NCI-H345 (cell line): ENCODE data around the gene CALY.

Experiments used
- DNase-seq: peaks from one replicate; lab custom pipeline; 2025; lab: John Stamatoyannopoulos, UW

The CALY gene

DNA sequence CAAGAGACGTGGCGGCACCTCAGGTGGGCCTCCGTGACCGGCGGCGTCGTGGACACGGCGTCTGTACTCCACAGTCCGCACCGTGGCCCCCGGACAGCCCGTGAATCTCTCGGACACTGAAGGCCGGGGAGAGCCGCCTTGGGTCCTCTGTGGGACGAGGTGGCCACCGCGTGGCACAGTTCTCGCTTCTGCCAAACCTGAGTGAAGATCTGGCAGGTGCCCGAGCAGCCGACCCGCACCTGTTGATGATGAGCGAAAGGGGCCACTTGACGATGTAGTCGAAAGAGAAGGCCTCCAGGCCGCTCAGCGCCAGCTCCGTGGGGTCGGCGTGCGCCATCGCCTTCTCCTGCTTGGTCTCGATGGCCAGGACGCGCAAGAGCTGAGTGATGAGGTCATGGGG, 51.5 kb downstream of the CALY start:
- DNase-seq: no peak

- DNase-seq: no peak
Measured at GRCh38 chr10:133283931-133284330, 52.8 kb downstream of the CALY start.

GRCh38 chr10:133282846-133283390, 53.8 kb downstream of the CALY start:
- DNase-seq: no peak

GRCh38 chr10:133281628-133282372, 54.9 kb downstream of the CALY start:
- no peak for DNase-seq

GRCh38 chr10:133281084-133281483, 55.6 kb downstream of the CALY start:
- no peak for DNase-seq

DNA sequence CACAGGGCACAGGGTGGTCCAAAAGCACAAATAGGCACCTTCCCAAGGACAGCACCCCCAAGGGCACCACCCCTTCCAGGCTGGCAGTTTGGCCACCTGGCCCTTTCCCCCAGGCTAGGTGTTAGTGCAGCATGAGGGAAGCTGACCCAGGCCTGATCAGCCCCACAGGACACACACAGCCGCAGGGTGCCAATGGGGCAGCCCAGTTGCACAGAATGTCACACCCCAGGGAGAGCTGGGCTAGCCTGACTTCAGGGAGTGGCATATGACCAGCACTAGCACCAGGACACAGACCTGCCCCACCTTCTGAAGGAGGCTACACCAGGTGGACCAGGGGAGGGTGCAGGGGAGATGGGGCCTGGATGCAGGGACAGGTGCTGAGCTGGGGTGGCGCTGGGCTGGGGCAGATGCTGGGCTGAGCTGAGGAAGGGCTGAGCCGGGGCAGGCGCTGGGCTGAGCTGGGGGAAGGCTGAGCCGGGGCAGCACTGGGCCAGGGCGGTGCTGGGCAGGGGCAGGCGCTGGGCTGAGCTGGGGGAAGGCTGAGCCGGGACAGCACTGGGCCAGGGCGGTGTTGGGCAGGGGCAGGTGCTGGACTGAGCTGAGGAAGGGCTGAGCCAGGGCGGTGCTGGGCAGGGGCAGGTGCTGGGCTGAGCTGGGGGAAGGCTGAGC, 56.2 kb downstream of the CALY start:
- DNase-seq: no peak

DNA sequence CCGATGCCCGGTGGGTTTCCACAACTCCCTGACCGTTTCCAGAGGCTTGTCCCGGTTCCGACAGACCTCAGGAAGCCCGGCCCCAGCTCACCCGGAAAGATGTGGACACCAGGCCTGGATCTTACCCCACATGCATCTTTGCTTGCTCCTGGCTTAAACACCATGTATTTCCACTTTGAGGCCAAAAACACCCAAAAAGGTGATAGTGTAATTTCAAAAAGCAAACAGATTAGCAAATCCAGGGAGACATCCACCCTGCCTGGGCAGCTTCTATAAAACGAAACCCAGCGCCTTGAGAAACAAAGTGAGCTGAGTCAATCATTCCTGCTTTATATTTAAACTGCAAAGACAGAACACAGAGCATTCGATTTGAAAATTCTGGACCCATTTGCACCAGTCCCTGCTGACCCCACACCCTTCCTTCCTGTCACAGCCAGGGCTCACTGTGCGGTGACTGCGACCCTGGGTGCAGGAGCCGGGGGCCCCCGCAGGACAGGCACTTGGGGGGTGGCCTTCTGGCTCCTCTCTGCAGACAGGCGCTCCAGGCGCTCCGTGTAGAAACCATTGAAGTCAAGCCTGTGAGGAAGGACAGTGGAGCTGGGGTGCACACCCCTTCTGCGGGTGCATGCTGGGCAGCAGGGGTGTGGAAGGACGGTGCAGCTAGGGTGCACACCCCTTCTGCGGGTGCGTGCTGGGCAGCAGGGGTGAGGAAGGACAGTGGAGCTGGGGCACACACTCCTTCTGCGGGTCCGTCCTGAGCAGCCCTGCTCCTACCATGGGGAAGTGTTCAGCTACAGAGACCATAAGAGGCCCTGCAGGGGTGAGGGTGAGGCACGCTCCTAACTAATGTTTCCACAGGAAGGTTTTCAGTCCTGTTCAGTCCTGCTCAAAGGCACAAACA, 57.1 kb downstream of the CALY start:
- DNase-seq: no peak

- DNase-seq: no peak
Measured at GRCh38 chr10:133278577-133279265, 58.0 kb downstream of the CALY start.

DNA sequence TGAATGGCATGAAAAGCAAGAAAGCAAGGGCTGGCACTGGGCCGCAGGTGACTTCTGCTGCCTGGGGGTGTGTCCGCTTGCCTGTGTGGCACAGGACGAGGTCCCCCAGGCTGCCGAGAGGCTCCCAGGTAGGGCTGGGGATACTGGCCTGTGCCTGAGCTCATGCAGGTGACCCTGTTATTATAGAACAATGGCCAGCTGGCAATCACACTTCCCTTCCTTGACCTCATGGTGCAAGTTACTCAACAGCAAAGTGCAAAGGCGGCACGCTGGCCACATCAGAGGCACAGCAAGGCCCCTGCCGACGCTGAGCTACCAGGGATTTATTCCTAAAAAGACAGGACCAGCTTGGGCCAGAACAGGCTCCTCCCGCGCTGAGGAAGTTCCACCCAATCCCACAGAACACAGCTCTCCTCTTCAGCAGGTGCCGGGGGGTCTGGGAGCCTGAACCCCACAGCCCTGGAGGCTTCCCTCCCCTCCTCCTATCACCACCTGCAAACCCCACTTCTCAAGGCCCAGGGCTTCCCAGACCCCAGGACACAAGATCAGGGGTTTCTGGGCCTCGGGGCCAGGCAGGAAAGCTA, 58.6 kb downstream of the CALY start:
- DNase-seq: no peak

DNA sequence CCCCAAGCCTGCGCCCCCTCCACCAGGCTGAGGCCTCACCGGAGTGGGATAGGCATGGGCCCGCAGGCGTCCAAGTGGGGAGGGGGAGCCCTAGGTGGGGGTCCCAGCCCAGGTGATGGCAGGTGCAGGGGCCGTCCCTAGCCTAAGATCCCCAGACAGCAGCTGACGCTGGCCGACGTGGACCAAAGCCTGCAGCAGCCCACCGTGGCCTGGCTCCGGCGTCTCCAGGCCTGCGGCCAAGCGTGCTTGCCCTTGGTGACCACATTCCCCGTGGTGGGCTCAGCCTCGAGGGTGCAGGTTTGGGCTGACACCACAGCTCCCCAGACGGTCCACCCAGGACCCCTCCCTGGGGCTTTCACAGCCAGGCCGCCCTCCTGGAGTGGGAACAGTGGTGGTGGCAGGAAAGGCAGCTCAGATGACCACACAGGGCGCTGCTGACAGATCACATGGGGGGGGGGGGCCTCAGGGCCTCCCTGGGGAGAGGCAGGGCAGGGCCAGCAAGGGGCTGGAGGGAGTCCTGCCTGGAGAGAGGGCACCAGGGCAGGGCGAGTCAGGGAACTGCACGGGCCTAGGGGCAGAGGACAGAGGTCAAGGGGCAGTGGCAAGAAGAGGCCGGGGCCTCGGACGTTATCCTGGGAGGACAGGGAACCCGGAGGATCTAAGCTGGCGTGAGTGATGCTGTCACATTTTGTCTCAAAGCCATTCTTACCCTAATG, 59.3 kb downstream of the CALY start:
- DNase-seq: no peak

- DNase-seq: peak; percentile 9
Measured at GRCh38 chr10:133276435-133277201, 60.1 kb downstream of the CALY start, which contains the start of gene ADAM8. Gene ADAM8 (minus strand): TSS chr10:133276868. CDS start chr10:133276817, 51 bp downstream.

DNA sequence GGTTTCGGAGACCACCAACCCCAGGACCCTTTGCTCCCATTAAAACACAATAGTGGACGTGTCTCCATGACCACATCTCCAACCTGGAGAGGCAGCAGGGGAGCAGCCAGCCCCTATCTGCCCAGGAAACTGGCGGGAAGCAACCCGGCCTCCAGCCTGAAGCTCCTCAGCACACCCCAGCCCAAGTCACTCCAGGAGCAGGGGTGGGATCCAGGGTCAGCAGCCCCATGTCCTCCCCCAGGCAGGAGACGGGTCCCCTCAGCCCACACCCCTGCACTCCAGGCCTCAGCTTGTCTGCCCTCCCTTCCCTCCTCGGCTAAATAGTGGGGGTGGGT, 60.6 kb downstream of the CALY start:
- no peak for DNase-seq

DNA sequence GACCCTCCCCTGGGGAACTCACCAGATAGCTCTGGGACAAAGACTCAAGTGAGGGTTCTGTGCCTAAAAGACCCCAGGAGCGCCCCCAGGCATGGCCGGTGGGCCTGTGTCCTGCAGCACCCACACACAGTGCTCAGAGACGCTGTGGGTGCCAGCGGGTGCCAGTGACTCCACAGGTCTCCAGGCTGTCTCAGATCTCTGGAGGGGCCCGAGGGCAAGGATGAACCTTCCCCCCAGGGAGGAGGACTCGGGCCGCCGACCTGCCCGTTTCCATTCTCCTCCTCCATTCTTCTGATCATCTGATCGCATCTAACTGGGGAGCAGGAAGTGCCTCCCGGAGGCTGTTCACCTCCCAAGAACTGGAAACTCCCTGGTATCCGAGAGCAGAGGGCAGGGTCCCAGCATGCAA, 61.0 kb downstream of the CALY start:
- DNase-seq: no peak

GRCh38 chr10:133274751-133275683, 61.7 kb downstream of the CALY start:
- DNase-seq: no peak
